Suppressor macrophage treated with lipopolysaccharide for 4 hours (primary cell): ENCODE data around the gene FADD.
A peak's percentile ranks its signal among the peaks of the same experiment; 100 is the strongest.
"Not testable (repeated sequence)": the region's sequence is repeated elsewhere in the genome, so short reads cannot be mapped to it uniquely, and the experiment has no call there.

Experiments
- DNase-seq: peaks from one replicate; pipeline ENCODE4 v3.0.0-alpha.2; 2020

FADD gene

DNA sequence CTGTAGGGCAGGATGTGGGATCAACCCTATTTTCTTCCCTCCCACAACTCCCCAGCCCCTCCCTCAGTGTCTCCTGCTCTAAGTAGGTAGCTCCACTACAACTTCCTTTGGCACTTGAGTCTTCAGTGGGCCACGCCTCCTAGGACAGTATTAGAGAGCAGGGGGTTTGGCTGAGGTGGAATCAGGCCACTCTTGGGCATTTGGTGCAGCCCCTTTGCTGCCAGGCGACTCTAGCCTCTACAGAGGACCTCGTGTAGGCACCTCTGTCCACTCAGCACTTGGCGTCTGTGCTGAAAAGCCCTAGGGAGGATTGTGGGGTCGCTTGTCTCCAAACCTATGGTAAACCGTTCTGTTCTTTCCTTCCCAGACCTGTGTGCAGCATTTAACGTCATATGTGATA, 2.7 kb downstream of the FADD start:
- DNase-seq, result no peak

DNA sequence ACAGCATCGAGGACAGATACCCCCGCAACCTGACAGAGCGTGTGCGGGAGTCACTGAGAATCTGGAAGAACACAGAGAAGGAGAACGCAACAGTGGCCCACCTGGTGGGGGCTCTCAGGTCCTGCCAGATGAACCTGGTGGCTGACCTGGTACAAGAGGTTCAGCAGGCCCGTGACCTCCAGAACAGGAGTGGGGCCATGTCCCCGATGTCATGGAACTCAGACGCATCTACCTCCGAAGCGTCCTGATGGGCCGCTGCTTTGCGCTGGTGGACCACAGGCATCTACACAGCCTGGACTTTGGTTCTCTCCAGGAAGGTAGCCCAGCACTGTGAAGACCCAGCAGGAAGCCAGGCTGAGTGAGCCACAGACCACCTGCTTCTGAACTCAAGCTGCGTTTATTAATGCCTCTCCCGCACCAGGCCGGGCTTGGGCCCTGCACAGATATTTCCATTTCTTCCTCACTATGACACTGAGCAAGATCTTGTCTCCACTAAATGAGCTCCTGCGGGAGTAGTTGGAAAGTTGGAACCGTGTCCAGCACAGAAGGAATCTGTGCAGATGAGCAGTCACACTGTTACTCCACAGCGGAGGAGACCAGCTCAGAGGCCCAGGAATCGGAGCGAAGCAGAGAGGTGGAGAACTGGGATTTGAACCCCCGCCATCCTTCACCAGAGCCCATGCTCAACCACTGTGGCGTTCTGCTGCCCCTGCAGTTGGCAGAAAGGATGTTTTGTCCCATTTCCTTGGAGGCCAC, 3.3 kb downstream of the FADD start:
- DNase-seq, result no peak

DNA sequence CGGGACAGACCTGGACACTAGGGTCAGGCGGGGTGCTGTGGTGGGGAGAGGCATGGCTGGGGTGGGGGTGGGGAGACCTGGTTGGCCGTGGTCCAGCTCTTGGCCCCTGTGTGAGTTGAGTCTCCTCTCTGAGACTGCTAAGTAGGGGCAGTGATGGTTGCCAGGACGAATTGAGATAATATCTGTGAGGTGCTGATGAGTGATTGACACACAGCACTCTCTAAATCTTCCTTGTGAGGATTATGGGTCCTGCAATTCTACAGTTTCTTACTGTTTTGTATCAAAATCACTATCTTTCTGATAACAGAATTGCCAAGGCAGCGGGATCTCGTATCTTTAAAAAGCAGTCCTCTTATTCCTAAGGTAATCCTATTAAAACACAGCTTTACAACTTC, 3.9 kb downstream of the FADD start:
- DNase-seq, result no peak

DNA sequence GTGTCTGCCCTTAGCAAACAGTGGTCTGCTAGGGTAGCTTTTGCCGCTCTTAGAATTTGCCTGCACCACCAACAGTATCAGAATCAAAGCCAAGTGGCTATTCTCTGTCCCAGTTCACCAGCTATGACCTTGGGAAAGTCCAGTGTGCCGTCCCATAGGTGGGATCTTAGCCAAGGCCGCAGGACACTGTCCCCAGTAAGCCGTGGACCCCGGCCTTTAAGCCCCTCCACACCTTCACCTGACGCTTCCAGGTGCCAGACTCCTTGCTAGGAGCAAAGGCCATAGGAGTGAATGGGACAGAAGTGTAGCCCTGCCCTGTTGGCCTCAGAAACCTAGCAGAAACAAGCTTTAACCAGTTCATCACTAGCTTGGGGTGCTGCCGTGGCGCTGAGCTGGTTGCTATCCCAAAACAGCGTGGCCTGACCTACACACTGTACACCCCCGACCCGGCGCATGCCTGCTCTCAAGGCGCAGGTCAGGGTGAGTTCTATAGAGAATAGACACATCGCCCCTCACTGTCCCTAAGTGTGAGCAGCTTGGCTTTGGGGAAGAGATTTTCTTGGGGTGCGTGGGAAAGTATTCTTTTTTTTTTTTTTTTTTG, 4.5 kb downstream of the FADD start:
- no peak for DNase-seq

DNA sequence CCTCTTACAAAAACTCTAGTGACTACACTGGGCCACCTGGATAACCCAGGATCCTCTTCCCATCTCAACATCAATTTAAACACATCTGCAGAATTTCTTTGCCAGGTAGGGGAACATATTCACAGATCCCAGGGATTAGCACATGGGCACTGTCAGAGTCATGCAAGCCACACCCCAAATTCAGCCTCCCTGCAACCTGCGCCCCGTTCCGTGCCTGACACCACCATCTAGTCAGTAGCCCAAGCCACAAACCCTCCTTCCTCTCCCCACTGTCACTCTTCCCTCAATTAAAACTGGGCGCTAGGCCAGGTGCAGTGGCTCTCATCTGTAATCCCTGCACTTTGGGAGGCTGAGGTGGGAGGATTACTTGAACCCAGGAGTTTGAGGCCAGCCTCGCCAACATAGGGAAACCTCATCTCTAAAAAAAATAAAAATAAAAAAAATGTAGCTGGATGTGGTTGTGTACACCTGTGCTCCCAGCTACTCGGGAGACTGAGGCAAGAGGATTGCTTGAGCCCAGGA, 6.4 kb downstream of the FADD start:
- no peak for DNase-seq

DNA sequence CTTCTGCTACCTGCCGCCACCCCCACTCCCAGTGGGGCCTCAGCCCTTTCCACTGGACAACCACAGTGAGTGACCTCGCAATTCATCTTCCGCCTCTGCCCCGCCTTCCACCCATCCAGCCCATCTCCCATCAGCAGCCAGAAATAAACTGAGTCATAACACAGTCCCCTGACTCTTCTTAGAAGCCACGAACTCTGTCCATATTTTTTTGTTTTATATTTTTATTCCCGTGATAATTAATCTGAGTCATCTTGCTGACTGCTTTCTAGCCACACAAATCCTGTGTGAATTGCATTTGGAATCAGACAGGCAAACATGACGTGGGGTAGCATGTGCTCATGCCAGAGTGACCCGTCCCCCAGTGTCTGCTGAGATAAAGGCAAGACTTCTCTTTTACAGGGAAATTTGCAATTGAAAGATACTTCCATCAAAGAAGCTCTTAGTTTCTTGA, 7.0 kb downstream of the FADD start:
- no peak for DNase-seq

DNA sequence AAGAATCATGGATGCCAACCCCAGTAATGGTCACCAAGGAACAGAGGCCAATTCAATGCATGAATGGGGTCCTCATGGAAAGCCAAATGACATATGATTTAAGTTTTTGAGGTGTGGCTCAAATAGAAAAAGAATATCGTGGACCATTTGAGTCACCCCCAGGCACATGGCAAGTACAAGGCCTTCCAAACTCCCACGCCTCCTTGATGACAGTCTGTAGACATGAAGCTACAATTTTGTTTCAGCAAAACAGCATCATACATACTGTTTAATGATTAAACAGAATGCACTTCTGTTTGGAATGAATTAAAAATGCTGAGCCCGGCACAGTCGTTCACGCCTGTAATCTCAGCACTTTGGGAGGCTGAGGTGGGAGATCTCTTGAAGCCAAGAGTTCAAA, 7.4 kb downstream of the FADD start:
- no peak for DNase-seq

- peak; percentile 22 for DNase-seq
Observed at GRCh38 chr11:70212227-70212811, 9.2 kb downstream of the FADD start.

GRCh38 chr11:70217388-70217787, 14.3 kb downstream of the FADD start:
- not testable (repeated sequence) for DNase-seq

- DNase-seq, result not testable (repeated sequence)
Observed at GRCh38 chr11:70218076-70218475, 15.0 kb downstream of the FADD start.

- DNase-seq, result no peak
Observed at GRCh38 chr11:70220136-70220535, 17.0 kb downstream of the FADD start.

- DNase-seq, result no peak
Observed at GRCh38 chr11:70220920-70221319, 17.8 kb downstream of the FADD start.

GRCh38 chr11:70225681-70226177, 22.6 kb downstream of the FADD start:
- no peak for DNase-seq

- DNase-seq, result no peak
Observed at GRCh38 chr11:70226183-70226582, 23.1 kb downstream of the FADD start.

GRCh38 chr11:70226967-70227366, 23.9 kb downstream of the FADD start:
- DNase-seq, result peak; percentile 14

- DNase-seq, result no peak
Observed at GRCh38 chr11:70229737-70230136, 26.6 kb downstream of the FADD start.

DNA sequence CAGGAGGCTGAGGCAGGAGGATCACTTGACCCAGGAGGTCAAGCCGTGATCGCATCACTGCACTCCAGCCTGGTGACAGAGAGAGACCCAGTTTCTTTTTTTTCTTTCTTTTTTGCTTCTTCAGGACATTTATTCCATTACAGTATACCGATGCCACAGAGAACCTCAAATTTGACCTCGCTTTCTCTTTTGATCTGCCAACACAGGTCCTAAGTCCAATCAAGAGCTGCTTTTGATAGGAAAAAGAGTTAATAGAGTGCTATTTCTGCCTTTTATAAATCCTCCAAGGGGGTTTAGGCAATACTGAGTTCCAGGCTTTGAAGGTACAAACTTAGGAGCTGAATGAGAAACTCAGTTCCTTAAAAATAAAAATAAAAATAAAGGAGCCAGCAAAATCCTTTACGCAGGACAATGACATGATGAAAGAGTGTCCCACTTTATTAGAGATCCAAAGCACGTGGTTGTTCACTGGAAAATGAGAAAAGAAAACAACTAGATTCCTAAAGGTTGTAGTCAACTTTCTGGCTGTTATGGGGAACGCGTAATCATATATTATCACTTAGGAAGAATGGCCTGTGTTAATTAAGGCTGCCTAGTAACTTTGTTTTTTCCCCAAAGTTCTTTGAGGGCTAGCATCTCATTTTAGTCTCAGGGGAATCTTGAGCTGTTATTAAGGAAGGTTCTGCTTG, 27.2 kb downstream of the FADD start:
- DNase-seq, result no peak

- DNase-seq, result no peak
Observed at GRCh38 chr11:70230840-70231710, 28.0 kb downstream of the FADD start.

DNA sequence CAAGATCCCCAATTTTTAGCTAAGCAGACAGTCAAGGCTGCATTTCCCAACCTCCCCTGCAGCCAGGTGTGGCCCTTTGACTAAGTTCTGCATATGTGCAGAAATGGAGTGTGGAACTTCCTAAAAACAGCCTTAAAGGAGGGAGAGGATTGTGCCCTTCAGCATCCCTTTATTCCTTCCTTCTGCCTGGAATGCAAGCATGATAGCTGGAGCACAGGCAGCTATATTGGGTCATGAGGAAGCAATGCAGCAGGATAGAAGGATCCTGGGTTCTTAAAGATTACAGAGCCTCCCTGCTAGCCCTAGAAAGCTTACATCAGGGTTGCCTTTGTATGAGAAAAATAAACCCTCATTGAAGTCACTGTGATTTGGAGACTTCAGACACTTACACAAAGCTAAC, 29.9 kb downstream of the FADD start:
- no peak for DNase-seq

- no peak for DNase-seq
Observed at GRCh38 chr11:70233511-70233934, 30.4 kb downstream of the FADD start.

DNA sequence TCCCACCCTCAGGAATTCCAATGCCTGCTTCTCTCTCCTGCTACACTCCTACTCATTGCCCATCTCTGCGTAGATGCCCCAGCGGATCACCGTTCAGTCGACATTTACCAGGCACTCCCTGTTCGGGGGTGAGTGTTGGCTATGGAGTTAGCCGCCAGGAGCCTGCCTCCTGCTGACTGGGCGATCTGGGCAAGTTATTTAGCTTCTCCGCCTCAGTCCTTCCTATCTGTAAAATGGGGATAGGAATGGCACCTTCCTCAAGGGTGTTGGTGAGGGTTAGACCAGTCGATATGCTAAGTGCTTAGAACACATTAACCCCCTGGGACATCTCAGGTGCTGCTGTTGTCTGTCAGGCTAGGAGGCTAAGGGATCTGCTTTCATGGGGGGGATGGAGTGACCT, 30.9 kb downstream of the FADD start:
- DNase-seq, result no peak

GRCh38 chr11:70240337-70240736, 37.2 kb downstream of the FADD start:
- no peak for DNase-seq
